ENCODE data around the gene BCORL1. TPM values are rescaled to one million over a fixed set of nuclear protein-coding genes. Genes with fewer than 3 reads are reported as not detected.

Gene BCORL1
- total and polyA plus RNA-seq, 2 of the 8 experiments (the other 6 are each of a cell fraction or from before 2014, with no cell fraction given): 1.4 to 6.2 TPM

DNA sequence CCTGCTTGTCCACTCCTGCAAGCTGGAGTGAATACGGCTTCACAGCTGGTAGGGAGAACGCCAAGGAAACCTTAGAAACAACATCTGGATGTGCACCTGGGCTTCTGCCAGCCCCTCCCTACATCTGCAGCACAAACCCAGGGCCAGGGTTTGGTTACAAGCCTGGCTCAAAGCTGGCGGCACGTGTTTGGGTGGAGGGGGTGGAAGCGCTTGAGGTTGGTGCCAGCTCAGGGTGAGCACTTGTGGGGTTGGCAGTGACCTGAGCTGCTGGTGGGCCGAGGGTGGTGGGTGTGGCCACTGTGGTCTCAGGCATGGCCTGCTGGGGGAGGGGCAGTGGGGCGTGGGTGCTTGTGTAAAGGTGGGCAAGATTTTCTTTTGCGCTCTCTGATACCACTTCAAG, 112.3 kb downstream of the BCORL1 start:
- Histone ChIP-seq H2AK5ac (ENCODE audit: low read depth, low read length) (no peak overlapping the region), H4K8ac (ENCODE audit: extremely low read depth, insufficient read depth, low read length) (no peak overlapping the region), H3K27ac (ENCODE audit: low read depth, low read length) (no peak overlapping the region), H3K23ac (ENCODE audit: insufficient read length) (no peak overlapping the region), H3K4me1 (replicated peaks in 1 of 4; ENCODE audit: control insufficient read depth in 3 of 4, insufficient read depth in 4 of 4, low read length in 3 of 4) (peaks cover 0 to 5% (median under 1%) of the 10 kb centered on the region in 4 experiments; a peak in 2 of 7 replicates), H4K20me1 (replicated peaks in 1 of 2; ENCODE audit: control insufficient read depth in 1 of 2, insufficient read depth in 2 of 2, low read length in 2 of 2) (no peaks in the 10 kb centered on the region), H3K79me1 (ENCODE audit: low read depth, low read length) (no peaks in the 10 kb centered on the region), H2BK20ac (ENCODE audit: low read length) (no peak overlapping the region), H3K9me3 (ENCODE audit: insufficient read depth in 2 of 2, low read depth in 1 of 2, low read length in 1 of 2) (no peaks in the 10 kb centered on the region), H3K4ac (replicated peaks; ENCODE audit: insufficient read length, low read depth, low read length) (no peak overlapping the region), H3K14ac (ENCODE audit: insufficient read length) (no peak overlapping the region), H3K56ac (replicated peaks; ENCODE audit: insufficient read length, low read depth, low read length) (no peak overlapping the region), H3K9ac (replicated peaks in 1 of 4; ENCODE audit: extremely low read depth in 1 of 4, low read depth in 3 of 4, low read length in 3 of 4) (no peak overlapping the region), H3K4me3 (ENCODE audit: extremely low read depth in 1 of 4, insufficient read depth in 2 of 4, low read depth in 3 of 4, low read length in 4 of 4) (no peak overlapping the region), H2BK120ac (replicated peaks; ENCODE audit: low read depth, low read length) (no peak overlapping the region), H3K27me3 (replicated peaks in 1 of 4; ENCODE audit: control insufficient read depth in 3 of 4, extremely low read depth in 1 of 4, insufficient read depth in 3 of 4, low read length in 3 of 4) (no peaks in the 10 kb centered on the region), H3K79me2 (ENCODE audit: control insufficient read depth in 1 of 2, insufficient read depth in 2 of 2, low read length in 2 of 2) (no peaks in the 10 kb centered on the region), H2BK15ac (ENCODE audit: low read length) (no peak overlapping the region), H2AFZ (ENCODE audit: low read length) (no peak overlapping the region), H3K23me2 (ENCODE audit: low read depth, low read length) (no peaks in the 10 kb centered on the region), H3K36me3 (ENCODE audit: control insufficient read depth in 2 of 4, insufficient read depth in 4 of 4, low read length in 3 of 4) (no peaks in the 10 kb centered on the region), H4K5ac (ENCODE audit: insufficient read length, low read depth, low read length) (no peak overlapping the region), H2BK5ac (ENCODE audit: low read depth, low read length) (no peak overlapping the region), H3K18ac (ENCODE audit: extremely low read depth, low read length) (no peak overlapping the region), H3K4me2 (ENCODE audit: insufficient read depth in 1 of 2, low read depth in 2 of 2, low read length in 2 of 2) (no peak overlapping the region), H4K91ac (replicated peaks; ENCODE audit: insufficient read length, low read length) (no peak overlapping the region), H2BK12ac (ENCODE audit: low read depth, low read length) (no peak overlapping the region)
- DNase-seq (ENCODE audit: low read depth in 1 of 2, low spot score in 2 of 2) (no peak), FAIRE-seq (no peak)
- ChIA-PET CTCF (ENCODE audit: partially characterized antibody) (interaction anchor here (0.6 to 1.7 kb wide), 6 partner anchors 12 to 502 kb away, joined by 3 to 5 read pairs (median 3); no protein-coding TSS in a partner anchor), POLR2A (ENCODE audit: partially characterized antibody) (no interaction called here)
- WGBS, 2 experiments (ENCODE audit: extremely low coverage in 1 of 2, insufficient coverage in 1 of 2, insufficient read length in 1 of 2, insufficient replicate concordance in 2 of 2, low coverage in 1 of 2, low lambda C conversion rate in 2 of 2, missing lambda C conversion rate in 1 of 2): 100% methylated on average over 1 of the region's 8 CpGs; no CpG with 5 or more reads in 1 of the 2 experiments
- TF ChIP-seq BCL11A (IDR thresholded peaks at IDR 0.05; ENCODE audit: low read depth in 2 of 2, low read length in 2 of 2): no peak
- TF ChIP-seq SP4 (IDR thresholded peaks at IDR 0.05; ENCODE audit: low read length): no peak
- no peak for TF ChIP-seq KDM5A (IDR thresholded peaks at IDR 0.05; ENCODE audit: low read length)
- TF ChIP-seq TAF1 (IDR thresholded peaks at IDR 0.05; ENCODE audit: low read depth, low read length): no peak
- no peak for TF ChIP-seq HDAC2 (IDR thresholded peaks at IDR 0.05; ENCODE audit: borderline replicate concordance in 1 of 2, low read depth in 2 of 2, low read length in 2 of 2)
- no peak for TF ChIP-seq PHF8 (conservative IDR thresholded peaks at IDR 0.05; ENCODE audit: low read depth, low read length)
